ENCODE data around the gene LDHAL6A. TPM values are rescaled to one million over a fixed set of nuclear protein-coding genes. Genes with fewer than 3 reads are reported as not detected.

Gene LDHAL6A
- polyA plus RNA-seq, 6 donors from 2014 or later = 0.50 TPM; not detected in 5

Other genes starting within 250 kb of the LDHAL6A start
- gene SAA4, start 219.1 kb upstream of the LDHAL6A start, polyA plus RNA-seq (ENCODE audit: low read depth in 6 of 6) = not detected
- gene SAA2, start 207.2 kb upstream of the LDHAL6A start, polyA plus RNA-seq (ENCODE audit: low read depth in 6 of 6) = not detected
- gene SAA1, start 189.6 kb upstream of the LDHAL6A start, polyA plus RNA-seq (ENCODE audit: low read depth in 6 of 6) = not detected
- 10 to 100 TPM; 15.3 to 40.2 (median 29.5) TPM for gene HPS5, start 133.7 kb upstream of the LDHAL6A start, polyA plus RNA-seq (ENCODE audit: low read depth in 6 of 6)
- 10 to 100 TPM; 23.5 to 50.4 (median 37.3) TPM for gene GTF2H1, start 133.3 kb upstream of the LDHAL6A start, polyA plus RNA-seq (ENCODE audit: low read depth in 6 of 6)
- 100 to 1,000 TPM; 224 to 298 (median 251) TPM for gene LDHA, start 61.3 kb upstream of the LDHAL6A start, polyA plus RNA-seq (ENCODE audit: low read depth in 6 of 6)
- gene LDHC, start 43.5 kb upstream of the LDHAL6A start, polyA plus RNA-seq (ENCODE audit: low read depth in 6 of 6) = 1 to 10 TPM in 1 of 6 donors, not detected in 5; 4.2 TPM
- gene TSG101, start 71.1 kb downstream of the LDHAL6A start, polyA plus RNA-seq (ENCODE audit: low read depth in 6 of 6) = 100 to 1,000 TPM in 1 of 6 donors, 10 to 100 TPM in 5; 72.9 to 101 (median 87.0) TPM
- gene UEVLD, start 132.9 kb downstream of the LDHAL6A start, polyA plus RNA-seq (ENCODE audit: low read depth in 6 of 6) = 10 to 100 TPM in 2 of 6 donors, 1 to 10 TPM in 4; 6.6 to 12.4 (median 8.9) TPM
- under 1 TPM in 5 of 6 donors, not detected in 1; 0.43 to 0.94 (median 0.51) TPM for gene MISFA, start 143.9 kb downstream of the LDHAL6A start, polyA plus RNA-seq (ENCODE audit: low read depth in 6 of 6)
- gene SPTY2D1, start 178.5 kb downstream of the LDHAL6A start, polyA plus RNA-seq (ENCODE audit: low read depth in 6 of 6) = 10 to 100 TPM in 4 of 6 donors, 1 to 10 TPM in 2; 3.8 to 15.5 (median 10.9) TPM
- 1 to 10 TPM in 1 of 6 donors, under 1 TPM in 4, not detected in 1; 0.45 to 1.1 (median 0.81) TPM for gene TMEM86A, start 242.9 kb downstream of the LDHAL6A start, polyA plus RNA-seq (ENCODE audit: low read depth in 6 of 6)